Hepatocyte (in vitro differentiated cells): ENCODE results near the gene SPAG16.

Source experiments
- CTCF ChIP-seq: fragments of 200-600 bp; sonication (generic); IDR thresholded peaks from 2 replicates; pipeline ENCODE4 v1.5.1; 2016; ENCODE audit warnings: antibody characterized with exemption, mild to moderate bottlenecking; ENCODE audit not compliant: poor library complexity
- EZH2 ChIP-seq: fragments of 200-600 bp; sonication (generic); IDR thresholded peaks from 2 replicates; pipeline ENCODE4 v1.6.1; 2016; ENCODE audit warnings: antibody characterized with exemption, mild to moderate bottlenecking, borderline replicate concordance

GRCh38 chr2:213545964-213546475 lies 261.8 kb downstream of the SPAG16 start:
- TF ChIP-seq CTCF (no peak), EZH2 (no peak)
